Ascending aorta (tissue), 2 donors: ENCODE results near the gene RTL10. TPM values are rescaled to one million over a fixed set of nuclear protein-coding genes. Genes with fewer than 3 reads are reported as not detected.

ENCODE experiments used
- DNase-seq, 2 donors: peaks; one replicate each; pipeline ENCODE4 v3.0.0-alpha.2; 2019; ENCODE audit warnings: low spot score in 2 of 2
- H3K27ac ChIP-seq, 2 donors: fragments of 200-600 bp; sonication (generic); one replicate each; pipeline ENCODE4 v1.5.1; 2016 to 2017; ENCODE audit warnings: mild to moderate bottlenecking in 1 of 2
- H3K27me3 ChIP-seq: fragments of 200-600 bp; sonication (generic); one replicate; pipeline ENCODE4 v1.5.1; 2017
- H3K36me3 ChIP-seq, 2 donors: fragments of 200-600 bp; sonication (generic); one replicate each; pipeline ENCODE4 v1.5.1; 2016
- H3K4me1 ChIP-seq, 2 donors: fragments of 200-600 bp; sonication (generic); one replicate each; pipeline ENCODE4 v1.5.1; 2016 to 2017; ENCODE audit warnings: mild to moderate bottlenecking in 1 of 2
- H3K4me3 ChIP-seq, 2 donors: fragments of 200-600 bp; sonication (generic); one replicate each; pipeline ENCODE4 v1.5.1; 2016 to 2017; ENCODE audit warnings: mild to moderate bottlenecking in 1 of 2
- H3K9me3 ChIP-seq, 2 donors: fragments of 200-600 bp; sonication (generic); one replicate each; pipeline ENCODE4 v1.5.1; 2016
- CTCF ChIP-seq, 3 experiments: fragments of 200-600 bp in 2 of 3; fragments of 450-650 bp in 1 of 3; sonication (generic) in 2 of 3; IDR thresholded peaks; one replicate each; pipeline ENCODE4 v1.5.1; 2016 to 2019; ENCODE audit warnings: antibody characterized with exemption in 3 of 3, mild to moderate bottlenecking in 1 of 3, moderate library complexity in 1 of 3
- intact Hi-C: fragments of 100-400 bp; cut with DNase I; formaldehyde crosslinking; loops from one replicate; pipeline ENCODE4 v1.15.1; 2023
- total RNA-seq: library from RNA; depleted of rRNA; stranded (reverse); fragments of >200 nt; gene quantifications from one replicate; pipeline ENCODE4 v1.1.0, GENCODE V29; 2016

RTL10 gene
- total RNA-seq, 1 donor from 2014 or later = 8.8 TPM

- intact Hi-C loops = no loop called here
- no peaks in the 10 kb centered on the region for H3K4me1 ChIP-seq
- DNase-seq = peak in 1 of 2 donors; percentile 41
These were observed 43.5 kb downstream of the RTL10 start for GRCh38 chr22:19811211-19811621.

GRCh38 chr22:19810381-19811201, 44.1 kb downstream of the RTL10 start:
- no peaks in the 10 kb centered on the region for H3K4me1 ChIP-seq
- no peak overlapping the region for H3K27ac ChIP-seq
- intact Hi-C loops = no loop called here
- H3K36me3 ChIP-seq = peaks cover 0 to 6% of the 10 kb centered on the region in 2 donors
- H3K4me3 ChIP-seq = no peak overlapping the region
- no peaks in the 10 kb centered on the region for H3K27me3 ChIP-seq
- peak in 1 of 2 donors; percentile 51 for DNase-seq
- no peak for TF ChIP-seq CTCF (IDR thresholded peaks at IDR 0.05)
- no peaks in the 10 kb centered on the region for H3K9me3 ChIP-seq

More at GRCh38 chr22:19811211-19811621, 43.5 kb downstream of the RTL10 start:
- no peak overlapping the region for H3K27ac ChIP-seq
- peaks cover 0 to 2% of the 10 kb centered on the region in 2 donors for H3K36me3 ChIP-seq
- H3K4me3 ChIP-seq = no peak overlapping the region
- no peak for TF ChIP-seq CTCF (IDR thresholded peaks at IDR 0.05)
- H3K9me3 ChIP-seq = no peaks in the 10 kb centered on the region
- H3K27me3 ChIP-seq = no peaks in the 10 kb centered on the region

- Histone ChIP-seq H3K27me3 (no peaks in the 10 kb centered on the region), H3K4me1 (no peaks in the 10 kb centered on the region), H3K4me3 (no peak overlapping the region), H3K27ac (no peak overlapping the region), H3K36me3 (peaks cover 0 to 6% of the 10 kb centered on the region in 2 donors), H3K9me3 (no peaks in the 10 kb centered on the region)
- peak in 1 of 2 donors; percentile 4 for DNase-seq
- intact Hi-C loops = no loop called here
- no peak for TF ChIP-seq CTCF (IDR thresholded peaks at IDR 0.05)
These were observed 44.9 kb downstream of the RTL10 start for GRCh38 chr22:19809741-19810140.

- no peak for DNase-seq
These were observed 45.7 kb downstream of the RTL10 start for GRCh38 chr22:19808873-19809478.

More at GRCh38 chr22:19808873-19809478, 45.7 kb downstream of the RTL10 start:
- H3K9me3 ChIP-seq = no peaks in the 10 kb centered on the region
- intact Hi-C loops = no loop called here
- H3K36me3 ChIP-seq = peaks cover 0 to 6% of the 10 kb centered on the region in 2 donors
- no peaks in the 10 kb centered on the region for H3K27me3 ChIP-seq
- H3K4me3 ChIP-seq = no peak overlapping the region
- H3K4me1 ChIP-seq = no peaks in the 10 kb centered on the region
- H3K27ac ChIP-seq = no peak overlapping the region
- no peak for TF ChIP-seq CTCF (IDR thresholded peaks at IDR 0.05)
